ENCODE measurements around the gene RRP7A.
"Not testable (repeated sequence)": the region's sequence is repeated elsewhere in the genome, so short reads cannot be mapped to it uniquely, and the experiment has no call there.

The RRP7A gene

GRCh38 chr22:42519525-42520401 is at the start of gene RRP7A:
TSS of gene RRP7A (minus strand) at chr22:42519796. CDS start at chr22:42519786, 10 bp downstream.
- peak; percentile 62 to 81 for DNase-seq (ENCODE audit: low read depth in 2 of 2)

- DNase-seq (ENCODE audit: low read depth in 2 of 2) = not testable (repeated sequence)
Measured at GRCh38 chr22:42567950-42568349, 48.4 kb upstream of the RRP7A start.

GRCh38 chr22:42565956-42566355 is 46.4 kb upstream of the RRP7A start:
- no peak for DNase-seq (ENCODE audit: low read depth in 2 of 2)

- DNase-seq (ENCODE audit: low read depth in 2 of 2) = no peak
Measured at GRCh38 chr22:42564699-42565098, 45.1 kb upstream of the RRP7A start.

GRCh38 chr22:42563943-42564342 is 44.3 kb upstream of the RRP7A start:
- not testable (repeated sequence) for DNase-seq (ENCODE audit: low read depth in 2 of 2)

GRCh38 chr22:42562684-42563083 is 43.1 kb upstream of the RRP7A start:
- DNase-seq (ENCODE audit: low read depth in 2 of 2) = no peak

GRCh38 chr22:42562279-42562678 is 42.7 kb upstream of the RRP7A start:
- no peak for DNase-seq (ENCODE audit: low read depth in 2 of 2)

GRCh38 chr22:42561856-42562255 is 42.3 kb upstream of the RRP7A start:
- no peak for DNase-seq (ENCODE audit: low read depth in 2 of 2)

GRCh38 chr22:42560781-42561180 is 41.2 kb upstream of the RRP7A start:
- DNase-seq (ENCODE audit: low read depth in 2 of 2) = no peak

- no peak for DNase-seq (ENCODE audit: low read depth in 2 of 2)
Measured at GRCh38 chr22:42560381-42560780, 40.8 kb upstream of the RRP7A start.

- DNase-seq (ENCODE audit: low read depth in 2 of 2) = peak; percentile 64 to 71
Measured at GRCh38 chr22:42553475-42554361, 34.1 kb upstream of the RRP7A start, which contains the start of gene SERHL2. TSS of gene SERHL2 (plus strand) at chr22:42553956. CDS start at chr22:42554021, 65 bp downstream.

- not testable (repeated sequence) for DNase-seq (ENCODE audit: low read depth in 2 of 2)
Measured at GRCh38 chr22:42552294-42552647, 32.7 kb upstream of the RRP7A start.

GRCh38 chr22:42549331-42550060 is 29.9 kb upstream of the RRP7A start:
- no peak for DNase-seq (ENCODE audit: low read depth in 2 of 2)

GRCh38 chr22:42548597-42549330 is 29.2 kb upstream of the RRP7A start:
- no peak for DNase-seq (ENCODE audit: low read depth in 2 of 2)

GRCh38 chr22:42548126-42548525 is 28.5 kb upstream of the RRP7A start:
- DNase-seq (ENCODE audit: low read depth in 2 of 2) = not testable (repeated sequence)

- no peak for DNase-seq (ENCODE audit: low read depth in 2 of 2)
Measured at GRCh38 chr22:42547562-42547961, 28.0 kb upstream of the RRP7A start.

GRCh38 chr22:42544686-42545085 is 25.1 kb upstream of the RRP7A start:
- no peak for DNase-seq (ENCODE audit: low read depth in 2 of 2)

- DNase-seq (ENCODE audit: low read depth in 2 of 2) = not testable (repeated sequence)
Measured at GRCh38 chr22:42539236-42539771, 19.7 kb upstream of the RRP7A start.

GRCh38 chr22:42537199-42537831 is 17.7 kb upstream of the RRP7A start:
- DNase-seq (ENCODE audit: low read depth in 2 of 2) = not testable (repeated sequence)

- DNase-seq (ENCODE audit: low read depth in 2 of 2) = not testable (repeated sequence)
Measured at GRCh38 chr22:42536634-42537033, 17.0 kb upstream of the RRP7A start.
